Motor neuron (in vitro differentiated cells): ENCODE data around the gene CACNA1G. TPM values are rescaled to one million over a fixed set of nuclear protein-coding genes. Genes with fewer than 3 reads are reported as not detected.
A peak's percentile ranks its signal among the peaks of the same experiment; 100 is the strongest.

ENCODE experiments used
- ATAC-seq, 8 experiments: fragments of 200-7000 bp; cut with Tn5 transposase; replicated peaks in 6 of 8; 2 replicates each; pipeline ENCODE4 v1.8.0; 2021; ENCODE audit warnings: mild to moderate bottlenecking in 8 of 8, moderate library complexity in 8 of 8
- H3K27ac ChIP-seq, 2 donors: fragments of 250-450 bp; sonication (Bioruptor Pico); 2 replicates each; pipeline ENCODE4 v1.9.0; 2021; ENCODE audit warnings: antibody characterized with exemption in 2 of 2, mild to moderate bottlenecking in 2 of 2, moderate library complexity in 1 of 2
- H3K4me1 ChIP-seq, 2 donors: fragments of 250-450 bp; sonication (Bioruptor Pico); replicated peaks in 1 of 2; 2 replicates each; pipeline ENCODE4 v1.6.1; 2021; ENCODE audit warnings: antibody characterized with exemption in 2 of 2, mild to moderate bottlenecking in 2 of 2, moderate library complexity in 1 of 2
- H3K4me3 ChIP-seq, 5 donors: fragments of 250-450 bp; sonication (Bioruptor Pico); 2 replicates each; pipeline ENCODE4 v1.9.0; 2021; ENCODE audit warnings: antibody characterized with exemption in 5 of 5, mild to moderate bottlenecking in 5 of 5, moderate library complexity in 4 of 5
- WGBS, 10 experiments: fragments of 450-650 bp; shearing (Covaris generic); methylation state at CpG; one replicate each; pipeline ENCODE4 v1.0.0; 2022; 5-methylcytosine and 5-hydroxymethylcytosine counted together
- in situ Hi-C, 9 experiments: fragments of 400-800 bp; cut with MboI; loops; one replicate each; pipeline ENCODE4 v1.15.0; 2021; ENCODE audit warnings: low sequenced_read_pairs in 9 of 9, low pct_unique_long_range_greater_than_20kb in 2 of 9; ENCODE audit not compliant: unreplicated experiment in 9 of 9
- total RNA-seq, 8 experiments: library from RNA; unstranded; fragments of 300-600 nt; gene quantifications; 2 replicates each; pipeline versions ENCODE4 v1.2.3 to v1.2.4, GENCODE V29; 2022

The CACNA1G gene
- 1 to 10 TPM in 3 of 8 experiments, under 1 TPM in 5; 0.17 to 4.2 (median 0.62) TPM for total RNA-seq

DNA sequence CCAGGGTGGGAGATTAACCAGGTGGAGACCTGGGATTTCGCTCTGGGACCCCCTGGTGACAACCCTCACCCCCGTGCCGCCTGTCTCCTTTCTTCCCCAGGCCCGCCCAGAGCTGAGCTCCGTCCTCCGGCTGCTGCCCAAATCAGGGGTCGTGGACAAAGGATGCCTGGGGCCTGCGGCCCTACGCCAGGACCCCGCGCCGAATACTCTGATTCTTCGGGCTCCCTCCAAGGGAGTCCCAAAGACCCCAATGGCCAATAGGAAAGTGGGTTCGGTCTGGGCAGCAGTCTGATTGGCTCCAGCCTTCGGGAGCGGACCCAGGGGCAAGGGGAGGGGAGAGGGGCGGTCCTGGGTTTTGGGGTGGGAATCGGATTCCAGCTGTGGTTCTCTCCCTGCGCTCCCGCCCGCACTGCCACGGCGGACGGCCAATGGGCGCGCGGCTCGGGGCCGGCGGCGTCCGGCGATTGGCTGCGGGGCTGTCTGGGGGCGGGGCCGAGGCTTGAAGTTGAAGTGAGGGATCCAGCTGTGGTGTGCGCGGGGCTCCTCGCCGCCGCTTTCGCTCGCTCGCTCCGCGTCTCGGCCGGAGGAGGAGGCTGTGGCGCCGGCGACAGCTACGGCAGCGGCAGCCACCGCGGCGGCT lies at the start of gene CACNA1G:
Gene CACNA1G (plus strand): TSS at position 531 of the 640 bp plus-strand sequence. CDS start 745 bp downstream, outside the sequence.
- H3K4me1 ChIP-seq: peaks cover 51 to 62% of the 10 kb centered on the region in 2 donors
- in situ Hi-C loops: loop anchor here in 1 of 9 experiments (10.0 kb wide), 1 partner anchor 64 kb away; no protein-coding TSS in a partner anchor
- no peak within 1 kb of the TSS for H3K27ac ChIP-seq
- no CpG with 5 or more reads among the region's 56 CpGs for WGBS, 10 experiments
- H3K4me3 ChIP-seq: peak within 1 kb of the TSS; percentile 37 to 46 (median 41)
- ATAC-seq: peak; percentile 79 to 90 (median 83)

DNA sequence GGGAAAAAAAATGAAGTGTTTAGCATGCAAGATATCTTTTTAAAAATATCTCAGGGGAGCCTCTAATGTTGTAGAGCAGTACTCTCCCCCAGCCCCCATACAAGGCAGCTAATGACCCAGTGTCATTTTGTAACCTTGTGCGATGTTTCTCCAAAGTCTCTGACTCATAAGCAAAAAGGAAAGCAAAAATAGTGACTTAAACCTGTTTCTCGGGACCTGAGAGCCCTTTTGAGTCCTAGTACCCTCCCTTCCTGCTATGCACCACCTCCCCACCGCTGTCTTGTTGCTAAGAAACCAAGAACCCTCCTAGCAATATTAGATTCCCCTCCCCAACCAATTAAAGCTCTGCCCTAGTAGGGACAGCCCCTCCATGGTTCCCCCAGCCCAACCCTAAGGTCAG lies 49.5 kb upstream of the CACNA1G start:
- in situ Hi-C loops: no loop called here
- Histone ChIP-seq H3K27ac (no peak overlapping the region), H3K4me1 (peaks cover 0 to 20% of the 10 kb centered on the region in 2 donors), H3K4me3 (no peak overlapping the region)
- peak in 1 of 8 experiments; percentile 13 for ATAC-seq
- WGBS, 10 experiments: 0 to 70% (median 39%) methylated on average over 1 to 3 of the region's 3 CpGs; no CpG with 5 or more reads in 4 of the 10 experiments

DNA sequence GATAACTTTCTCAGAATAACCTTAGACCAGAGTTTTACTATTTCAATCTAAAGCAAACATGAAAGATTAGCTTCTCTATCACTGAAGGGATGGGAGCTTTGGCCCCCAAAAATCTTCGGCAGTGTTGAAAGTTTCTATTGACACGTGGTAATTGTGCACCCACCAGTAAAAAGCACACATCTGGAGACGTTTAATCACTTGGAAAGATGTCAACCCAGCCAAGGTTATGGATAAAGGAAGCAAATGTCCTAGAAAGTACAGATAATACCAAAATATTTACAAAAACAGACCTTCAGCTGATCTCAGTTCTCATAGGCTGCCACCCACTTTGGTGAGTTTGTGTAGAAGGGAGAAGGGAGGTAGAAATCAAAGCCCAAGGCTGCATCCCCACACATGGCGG lies 47.0 kb upstream of the CACNA1G start:
- Histone ChIP-seq H3K4me3 (no peak overlapping the region), H3K27ac (no peak overlapping the region), H3K4me1 (peaks cover 0 to 11% of the 10 kb centered on the region in 2 donors)
- in situ Hi-C loops: no loop called here
- 33 to 84% (median 70%) methylated on average over 1 to 4 of the region's 4 CpGs; no CpG with 5 or more reads in 3 of the 10 experiments for WGBS, 10 experiments
- no peak for ATAC-seq

DNA sequence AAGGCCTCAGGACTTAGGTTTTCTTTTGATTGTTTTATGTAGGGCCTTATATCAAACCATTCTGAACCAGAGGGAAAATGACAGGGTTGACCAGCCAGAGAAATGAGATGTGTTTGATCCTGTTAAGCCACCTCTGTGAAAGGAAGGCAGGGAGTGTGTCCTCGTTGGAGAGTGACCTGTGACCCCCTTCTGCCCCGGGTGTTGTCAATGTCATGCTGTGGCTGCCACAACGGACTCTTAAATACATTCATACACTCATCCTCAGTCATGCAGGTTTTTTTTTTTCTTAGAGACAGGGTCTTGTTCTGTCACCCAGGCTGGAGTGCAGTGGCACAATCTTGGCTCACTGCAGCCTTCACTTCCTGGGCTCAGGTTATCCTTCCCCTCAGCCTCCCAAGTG lies 46.1 kb upstream of the CACNA1G start:
- WGBS, 10 experiments: 0 to 58% (median 46%) methylated on average over 1 to 3 of the region's 3 CpGs; no CpG with 5 or more reads in 6 of the 10 experiments
- Histone ChIP-seq H3K4me1 (peaks cover 0 to 10% of the 10 kb centered on the region in 2 donors), H3K4me3 (no peak overlapping the region), H3K27ac (no peak overlapping the region)
- in situ Hi-C loops: no loop called here
- no peak for ATAC-seq

DNA sequence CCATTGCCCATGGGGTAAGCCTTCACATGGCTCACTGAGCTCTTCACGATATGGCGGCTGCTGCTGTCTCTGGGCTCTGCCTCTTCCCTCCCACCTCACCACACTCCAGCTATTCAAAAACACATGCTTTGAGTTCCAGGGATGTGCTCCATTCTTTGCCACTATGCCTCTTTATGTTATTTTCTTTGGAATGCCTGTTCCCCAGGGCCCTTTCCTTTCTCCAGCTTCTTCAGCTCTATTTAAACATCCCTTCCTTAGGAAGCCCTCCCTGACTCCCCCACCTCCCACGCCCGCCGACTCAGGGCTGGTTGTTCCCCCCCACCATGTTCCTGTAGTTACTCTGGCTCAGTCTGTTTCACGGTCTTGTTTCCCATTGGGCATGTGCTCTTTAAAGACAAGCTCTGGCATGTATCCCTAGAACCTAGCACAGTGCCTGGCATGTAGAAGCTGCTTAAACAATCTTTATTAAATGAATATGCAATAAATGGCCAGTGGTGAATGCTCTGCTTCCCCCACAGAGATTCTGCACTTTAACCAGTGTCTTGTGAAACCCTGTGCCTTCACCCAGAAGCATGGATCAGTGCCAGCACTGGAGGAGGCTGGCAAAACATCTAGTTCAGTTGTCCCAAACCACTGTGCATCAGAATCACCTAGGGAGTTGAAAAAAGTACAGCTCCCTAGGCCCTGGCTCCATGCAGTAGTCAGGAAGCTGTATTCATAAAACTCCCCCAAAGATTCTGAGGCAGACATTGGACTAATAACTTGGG lies 45.4 kb upstream of the CACNA1G start:
- Histone ChIP-seq H3K27ac (no peak overlapping the region), H3K4me1 (peaks cover 0 to 10% of the 10 kb centered on the region in 2 donors), H3K4me3 (no peak overlapping the region)
- peak in 1 of 8 experiments; percentile 20 for ATAC-seq
- 40 to 80% (median 60%) methylated on average over 1 to 2 of the region's 6 CpGs; no CpG with 5 or more reads in 5 of the 10 experiments for WGBS, 10 experiments
- in situ Hi-C loops: no loop called here

DNA sequence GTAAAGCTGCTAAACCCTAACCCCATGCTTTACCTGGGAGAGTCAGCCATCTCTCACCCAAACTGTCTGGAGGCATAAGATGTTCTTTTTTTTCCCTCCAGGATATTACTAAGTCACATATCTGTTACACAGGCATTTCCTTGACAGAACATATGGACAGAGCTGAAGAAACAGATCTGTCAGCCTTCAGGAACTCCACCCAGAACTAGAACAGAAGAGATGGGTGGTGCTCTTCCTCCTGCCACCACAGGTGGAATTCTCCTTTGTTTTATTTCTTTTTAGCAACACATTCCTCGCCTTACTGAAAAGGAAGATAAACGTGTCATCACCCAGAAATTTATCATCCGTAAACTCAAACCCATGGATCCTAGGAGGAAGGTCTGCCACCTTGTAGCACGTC lies 43.5 kb upstream of the CACNA1G start:
- no peaks in the 10 kb centered on the region for H3K4me1 ChIP-seq
- in situ Hi-C loops: no loop called here
- 6 to 100% (median 76%) methylated on average over 1 to 3 of the region's 4 CpGs; no CpG with 5 or more reads in 3 of the 10 experiments for WGBS, 10 experiments
- ATAC-seq: peak in 2 of 8 experiments; percentile 20 to 56
- no peak overlapping the region for H3K4me3 ChIP-seq
- H3K27ac ChIP-seq: no peak overlapping the region

DNA sequence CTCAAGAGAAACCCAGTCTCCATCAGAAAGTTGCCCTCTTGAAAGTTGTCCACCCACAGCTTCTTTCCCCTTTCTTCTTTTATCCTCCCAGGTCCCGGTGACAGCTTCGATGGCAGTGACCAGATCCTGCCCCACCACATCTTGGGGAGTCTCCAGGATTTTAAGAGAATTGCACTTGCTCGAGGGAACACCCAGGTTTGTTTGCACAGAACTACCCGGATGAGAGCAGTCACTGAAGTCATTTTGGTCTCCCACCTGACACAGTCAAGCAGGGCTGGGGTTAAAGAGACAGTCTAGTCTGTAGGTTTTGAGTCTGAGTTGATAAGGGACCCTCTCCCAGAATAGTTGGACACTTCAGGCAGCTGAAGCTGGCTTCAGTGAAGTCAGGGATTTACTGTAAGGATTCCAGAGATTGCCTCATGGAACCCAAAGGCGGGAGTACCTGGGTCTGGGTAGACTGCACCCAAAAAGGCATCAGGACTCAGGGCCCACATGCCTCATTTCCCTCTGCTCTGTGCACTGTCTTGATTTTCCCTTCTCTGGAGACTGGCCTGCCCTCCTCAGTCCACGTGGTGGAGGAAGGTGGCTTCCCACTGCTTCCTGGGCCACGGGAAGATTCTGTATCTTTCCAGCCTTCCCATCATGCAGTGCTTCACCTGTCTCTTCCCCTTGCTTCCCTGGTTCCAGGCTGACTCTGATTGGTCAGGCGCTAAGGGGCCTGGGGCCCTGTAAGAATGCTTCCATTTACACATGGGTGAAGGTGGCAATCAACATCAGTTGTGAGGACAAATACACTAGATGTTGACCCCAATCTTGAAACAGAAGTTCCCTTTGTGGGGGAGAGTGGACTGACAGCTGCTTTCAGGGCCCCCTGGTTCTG lies 42.8 kb upstream of the CACNA1G start:
- no peak overlapping the region for H3K4me3 ChIP-seq
- no peak for ATAC-seq
- 57 to 100% (median 72%) methylated on average over 1 to 6 of the region's 8 CpGs; no CpG with 5 or more reads in 1 of the 10 experiments for WGBS, 10 experiments
- H3K4me1 ChIP-seq: no peaks in the 10 kb centered on the region
- in situ Hi-C loops: no loop called here
- H3K27ac ChIP-seq: no peak overlapping the region

DNA sequence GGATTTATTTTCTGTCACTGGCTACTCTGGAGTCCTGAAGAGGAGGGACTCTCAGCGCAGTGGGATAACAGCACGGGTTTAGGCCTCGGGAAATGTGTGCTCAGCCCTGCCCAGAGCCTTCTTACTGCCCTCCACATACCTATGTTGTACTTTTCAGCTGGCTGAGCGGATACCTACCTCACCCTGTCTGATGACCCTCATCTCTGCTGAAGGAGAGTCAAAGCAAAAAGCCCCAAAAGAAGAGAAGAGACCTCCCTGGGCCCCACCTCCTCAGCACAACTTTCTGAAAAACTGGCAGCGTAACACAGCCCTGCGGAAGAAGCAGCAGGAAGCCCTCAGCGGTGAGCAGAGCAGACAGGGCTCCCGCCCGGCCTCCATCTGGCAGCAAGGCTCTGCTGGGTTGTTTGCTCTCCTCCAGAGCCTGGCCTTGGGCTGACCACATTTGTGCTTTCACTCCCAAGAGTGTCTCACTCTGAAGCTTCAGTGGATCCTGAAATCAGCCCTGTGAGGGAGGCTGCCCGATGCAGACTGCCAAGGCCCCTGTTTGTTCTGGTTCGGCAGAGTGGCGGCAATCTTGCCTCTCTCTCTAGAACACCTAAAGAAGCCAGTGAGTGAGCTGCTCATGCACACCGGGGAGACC lies 42.0 kb upstream of the CACNA1G start:
- Histone ChIP-seq H3K27ac (no peak overlapping the region), H3K4me3 (no peak overlapping the region), H3K4me1 (no peaks in the 10 kb centered on the region)
- WGBS, 10 experiments: 70 to 100% (median 81%) methylated on average over 1 to 7 of the region's 13 CpGs; no CpG with 5 or more reads in 2 of the 10 experiments
- in situ Hi-C loops: no loop called here
- peak in 3 of 8 experiments; percentile 34 to 67 (median 52) for ATAC-seq

DNA sequence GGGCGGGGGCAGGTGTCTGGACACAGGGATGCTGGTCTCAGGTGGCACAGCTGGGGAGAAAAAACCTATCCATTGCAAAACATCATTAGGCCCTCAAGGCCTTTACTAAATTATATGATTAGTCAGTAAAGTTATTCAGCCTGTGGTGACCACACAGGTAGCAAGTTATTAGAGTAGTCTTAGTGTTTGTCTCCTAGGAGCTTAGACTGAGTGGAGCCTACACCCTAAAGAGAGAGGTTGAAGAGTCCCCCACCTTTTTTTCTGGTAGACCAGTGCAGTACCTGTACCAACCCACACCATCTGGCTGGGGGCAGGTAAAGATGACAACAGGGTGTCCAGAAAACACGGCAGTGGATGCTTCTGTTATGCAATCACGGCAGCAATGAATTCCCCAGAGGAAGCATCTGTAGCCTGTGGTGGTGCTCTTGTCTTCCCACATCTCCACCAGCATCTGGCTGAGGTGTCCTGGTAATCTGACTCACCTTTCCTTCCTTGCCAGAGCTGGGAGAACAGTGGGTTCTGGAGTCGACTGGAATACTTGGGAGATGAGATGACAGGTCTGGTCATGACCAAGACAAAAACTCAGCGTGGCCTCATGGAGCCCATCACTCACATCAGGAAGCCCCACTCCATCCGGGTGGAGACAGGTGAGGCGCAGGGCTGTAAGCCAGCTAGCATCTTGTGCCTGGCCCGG lies 41.2 kb upstream of the CACNA1G start:
- 53 to 94% (median 80%) methylated on average over 2 to 7 of the region's 8 CpGs; no CpG with 5 or more reads in 5 of the 10 experiments for WGBS, 10 experiments
- Histone ChIP-seq H3K4me3 (no peak overlapping the region), H3K27ac (no peak overlapping the region), H3K4me1 (no peaks in the 10 kb centered on the region)
- in situ Hi-C loops: no loop called here
- ATAC-seq: no peak

DNA sequence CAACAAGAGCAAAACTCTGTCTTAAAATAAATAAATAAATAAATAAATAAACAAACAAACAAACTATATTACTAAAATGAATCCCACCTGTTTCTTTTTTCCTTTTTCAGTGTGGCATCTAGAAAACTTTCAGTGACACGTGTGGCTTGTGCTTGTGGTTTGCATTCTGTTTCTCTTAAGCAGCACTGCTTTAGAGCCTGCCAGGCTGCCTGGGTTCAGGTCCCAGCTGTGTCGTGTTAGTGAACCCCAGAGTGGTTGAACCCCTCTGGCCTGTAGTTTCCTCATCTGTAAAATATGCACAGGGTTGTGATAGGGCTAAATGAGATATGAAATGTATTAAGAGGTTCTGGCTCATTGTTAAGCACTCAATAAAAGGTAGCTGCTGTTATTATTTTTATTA lies 40.0 kb upstream of the CACNA1G start:
- no peak overlapping the region for H3K27ac ChIP-seq
- H3K4me3 ChIP-seq: no peak overlapping the region
- H3K4me1 ChIP-seq: no peaks in the 10 kb centered on the region
- ATAC-seq: no peak
- 50 to 100% (median 71%) methylated on average over 1 to 2 of the region's 2 CpGs; no CpG with 5 or more reads in 3 of the 10 experiments for WGBS, 10 experiments
- in situ Hi-C loops: no loop called here

DNA sequence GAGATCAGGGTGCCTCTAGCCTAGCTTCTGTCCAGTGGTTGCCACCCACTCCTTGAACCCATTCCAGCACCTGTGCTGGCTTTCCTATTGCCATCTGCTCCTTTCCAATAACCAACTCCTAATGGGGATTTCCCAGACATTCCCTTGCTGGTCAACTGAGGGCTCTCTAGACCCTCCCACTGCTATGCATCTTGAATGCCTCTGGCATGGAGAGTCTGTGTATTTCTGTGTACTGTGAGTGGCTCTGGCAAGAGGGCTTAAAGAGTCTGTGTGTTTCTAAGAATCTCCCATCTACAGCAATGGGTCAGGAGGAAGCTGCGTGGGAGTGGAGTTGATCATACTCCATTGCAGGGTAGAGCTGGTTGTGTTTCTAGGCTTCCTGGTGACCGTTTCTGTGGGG lies 39.0 kb upstream of the CACNA1G start:
- Histone ChIP-seq H3K4me3 (no peak overlapping the region), H3K27ac (no peak overlapping the region), H3K4me1 (no peaks in the 10 kb centered on the region)
- in situ Hi-C loops: no loop called here
- peak in 4 of 8 experiments; percentile 38 to 85 (median 56) for ATAC-seq
- 40 to 100% (median 67%) methylated on average over 1 to 2 of the region's 2 CpGs; no CpG with 5 or more reads in 5 of the 10 experiments for WGBS, 10 experiments

DNA sequence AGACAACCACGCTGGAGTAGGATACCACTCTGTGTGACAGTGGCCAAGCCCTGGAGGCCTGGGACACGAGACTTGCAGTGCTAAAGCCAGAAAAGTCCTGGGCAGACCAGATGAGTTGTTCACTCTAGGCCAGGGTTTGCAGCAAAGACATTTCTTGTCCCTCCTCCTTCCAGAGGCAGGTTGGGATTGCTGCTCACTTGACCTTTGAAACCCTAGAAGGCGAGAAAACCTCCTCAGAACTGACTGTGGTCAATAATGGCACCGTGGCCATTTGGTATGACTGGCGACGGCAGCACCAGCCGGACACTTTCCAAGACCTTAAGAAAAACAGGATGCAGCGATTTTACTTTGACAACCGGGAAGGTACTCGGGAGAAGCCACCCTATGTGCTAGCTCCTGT lies 37.7 kb upstream of the CACNA1G start:
- no peak overlapping the region for H3K27ac ChIP-seq
- ATAC-seq: no peak
- no peaks in the 10 kb centered on the region for H3K4me1 ChIP-seq
- in situ Hi-C loops: no loop called here
- 40 to 100% (median 89%) methylated on average over 1 to 8 of the region's 10 CpGs; no CpG with 5 or more reads in 2 of the 10 experiments for WGBS, 10 experiments
- no peak overlapping the region for H3K4me3 ChIP-seq
